ENCODE data around the gene CS. TPM values are rescaled to one million over a fixed set of nuclear protein-coding genes. Genes with fewer than 3 reads are reported as not detected.
A peak's percentile ranks its signal among the peaks of the same experiment; 100 is the strongest.

CS gene
- total and polyA plus RNA-seq, 3 experiments from 2014 or later, result 78.8 to 286 (median 279) TPM

DNA sequence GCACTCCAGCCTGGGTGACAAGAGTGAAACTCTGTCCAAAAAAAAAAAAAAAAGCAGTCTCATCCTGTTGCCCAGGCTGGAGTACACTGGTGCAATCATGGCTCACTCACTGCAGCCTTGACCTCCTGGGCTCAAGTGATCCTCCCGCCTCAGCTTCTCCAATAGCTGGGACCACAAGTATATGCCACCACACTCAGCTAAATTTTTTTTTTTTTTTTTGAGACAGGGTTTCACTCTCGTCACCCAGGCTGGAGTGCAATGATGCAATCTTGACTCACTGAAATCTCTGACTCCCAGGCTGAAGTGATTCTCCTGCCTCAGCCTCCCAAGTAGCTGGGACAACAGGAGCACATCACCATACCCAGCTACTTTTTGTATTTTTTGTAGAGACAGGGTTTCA is 20.9 kb upstream of the CS start:
- H3K36me3 ChIP-seq (ENCODE audit: insufficient read depth, low read length), result peaks cover 43% of the 10 kb centered on the region
- CTCF ChIA-PET, result interaction anchor here (0.7 kb wide), 1 partner anchor 21 kb away, joined by 3 read pairs; no protein-coding TSS in a partner anchor
- Mint-ChIP-seq H3K27ac (no peak overlapping the region), H3K4me3 (no peak overlapping the region), H3K36me3 (peaks cover 3 to 59% (median 18%) of the 10 kb centered on the region in 3 donors), H3K9me3 (no peaks in the 10 kb centered on the region), H3K4me1 (peaks cover 0 to 6% (median 3%) of the 10 kb centered on the region in 3 donors), H3K27me3 (no peaks in the 10 kb centered on the region)
- POLR2A ChIA-PET, result no interaction called here
- no peaks in the 10 kb centered on the region for H3K27me3 ChIP-seq (ENCODE audit: insufficient read depth, low read length, poor library complexity, severe bottlenecking)
- peaks cover 5% of the 10 kb centered on the region for H3K4me1 ChIP-seq (ENCODE audit: insufficient read depth, low read length)
- DNase-seq, result no peak
- no peak overlapping the region for H3K27ac ChIP-seq (ENCODE audit: low read depth, low read length)
- no peak overlapping the region for H3K4me3 ChIP-seq (ENCODE audit: low read length)
- no peaks in the 10 kb centered on the region for H3K9me3 ChIP-seq (ENCODE audit: low read length)

DNA sequence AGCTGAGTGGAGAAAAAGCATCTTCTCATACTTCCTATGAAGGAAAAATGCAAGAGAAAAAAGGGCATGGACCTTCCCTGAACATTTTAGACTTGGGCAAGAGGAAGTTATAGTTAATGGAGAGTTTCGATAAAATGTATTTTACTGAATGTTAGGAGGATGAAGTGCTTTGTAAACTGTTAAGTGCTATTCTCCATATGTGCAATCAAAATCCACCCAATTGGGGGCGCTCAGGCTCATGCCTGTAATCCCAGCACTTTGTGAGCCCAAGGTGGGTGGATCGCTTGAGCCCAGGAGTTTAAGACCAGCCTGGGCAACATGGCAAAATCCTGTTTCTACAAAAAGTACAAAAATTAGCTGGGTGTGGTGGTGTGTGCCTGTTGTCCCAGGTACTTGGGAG is 17.5 kb upstream of the CS start:
- H3K9me3 Mint-ChIP-seq, result no peaks in the 10 kb centered on the region
- H3K36me3 Mint-ChIP-seq, result peaks cover 0 to 42% (median 4%) of the 10 kb centered on the region in 3 donors
- Histone ChIP-seq H3K9me3 (ENCODE audit: low read length) (no peaks in the 10 kb centered on the region), H3K36me3 (ENCODE audit: insufficient read depth, low read length) (peaks cover 16% of the 10 kb centered on the region), H3K4me1 (ENCODE audit: insufficient read depth, low read length) (peaks cover 15% of the 10 kb centered on the region), H3K27ac (ENCODE audit: low read depth, low read length) (no peak overlapping the region), H3K4me3 (ENCODE audit: low read length) (no peak overlapping the region), H3K27me3 (ENCODE audit: insufficient read depth, low read length, poor library complexity, severe bottlenecking) (no peaks in the 10 kb centered on the region)
- peaks cover 14 to 21% (median 15%) of the 10 kb centered on the region in 3 donors for H3K4me1 Mint-ChIP-seq
- CTCF ChIA-PET, result no interaction called here
- H3K27me3 Mint-ChIP-seq, result no peaks in the 10 kb centered on the region
- POLR2A ChIA-PET, result no interaction called here
- peak overlapping the region in 3 of 8 donors; percentile 44 to 55 (median 54) for H3K27ac Mint-ChIP-seq
- H3K4me3 Mint-ChIP-seq, result no peak overlapping the region
- no peak for DNase-seq

DNA sequence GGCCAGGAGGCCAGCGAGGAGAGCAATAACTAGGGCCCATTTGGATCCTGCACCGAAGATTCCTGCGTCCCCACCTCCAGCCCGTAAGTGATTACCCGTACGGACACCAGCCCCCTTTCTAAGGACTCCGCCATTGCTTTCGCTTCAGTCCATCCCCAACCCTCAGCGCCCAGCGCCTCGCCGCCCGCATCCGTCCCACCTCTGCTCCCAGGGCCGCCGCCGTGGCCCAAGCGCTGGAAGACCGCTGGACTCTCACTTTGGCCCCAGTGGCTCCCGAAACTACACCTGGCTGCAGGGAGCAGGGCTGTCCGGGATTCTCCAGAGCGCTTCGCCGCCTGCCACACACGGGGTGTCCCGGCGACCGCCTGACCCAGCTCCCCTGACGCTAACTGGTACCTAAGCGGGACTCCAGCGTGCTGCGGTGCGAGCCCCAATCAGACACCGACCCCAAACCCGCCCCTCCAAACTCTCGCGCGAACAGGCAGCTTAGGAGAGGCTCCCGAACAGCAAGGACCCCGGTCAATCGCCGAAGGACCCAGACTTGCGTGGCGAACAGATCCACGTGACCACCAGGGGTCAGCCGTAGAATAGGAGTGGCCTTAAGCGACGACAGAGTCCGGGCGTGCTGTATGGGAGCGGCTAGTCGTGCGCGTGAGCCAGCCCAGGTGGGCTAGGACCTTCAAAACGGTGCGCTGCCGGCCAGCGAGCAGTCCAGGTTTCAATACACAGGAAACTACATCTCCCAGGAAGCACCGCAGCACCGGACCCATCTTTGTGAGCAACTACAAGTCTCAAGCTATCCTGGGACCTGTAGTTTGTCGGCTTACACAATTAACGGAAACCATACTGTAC is 15.7 kb upstream of the CS start, which contains the start of gene CNPY2:
CNPY2 (minus strand) TSS at position 367 of the 852 bp plus-strand sequence. CDS start 771 bp downstream, outside the sequence.
- Mint-ChIP-seq H3K4me3 (peak within 1 kb of the TSS; percentile 97 to 100 (median 99)), H3K27ac (peak within 1 kb of the TSS; percentile 97 to 100 (median 99)), H3K27me3 (no peaks in the 10 kb centered on the region), H3K4me1 (peaks cover 14 to 21% (median 15%) of the 10 kb centered on the region in 3 donors), H3K9me3 (no peaks in the 10 kb centered on the region), H3K36me3 (peaks cover 0 to 40% (median 4%) of the 10 kb centered on the region in 3 donors)
- H3K27ac ChIP-seq (ENCODE audit: low read depth, low read length), result peak within 1 kb of the TSS; percentile 97
- H3K4me1 ChIP-seq (ENCODE audit: insufficient read depth, low read length), result peaks cover 15% of the 10 kb centered on the region
- ChIA-PET POLR2A (interaction anchor here (0.6 to 2.1 kb wide), 18 partner anchors 17 to 409 kb away, joined by 3 to 20 read pairs (median 4); partner anchors contain the start of genes ANKRD52, ESYT1, IL23A and NACA), CTCF (interaction anchor here (1.0 to 1.8 kb wide), 11 partner anchors 9 to 272 kb away, joined by 3 to 10 read pairs (median 4); partner anchors contain the start of genes IL23A, PAN2, SMARCC2 and STAT2)
- DNase-seq, result peak; percentile 91 to 96 (median 93)
- peak within 1 kb of the TSS; percentile 100 for H3K4me3 ChIP-seq (ENCODE audit: low read length)
- H3K27me3 ChIP-seq (ENCODE audit: insufficient read depth, low read length, poor library complexity, severe bottlenecking), result no peaks in the 10 kb centered on the region
- H3K36me3 ChIP-seq (ENCODE audit: insufficient read depth, low read length), result peaks cover 12% of the 10 kb centered on the region
- H3K9me3 ChIP-seq (ENCODE audit: low read length), result no peaks in the 10 kb centered on the region

DNA sequence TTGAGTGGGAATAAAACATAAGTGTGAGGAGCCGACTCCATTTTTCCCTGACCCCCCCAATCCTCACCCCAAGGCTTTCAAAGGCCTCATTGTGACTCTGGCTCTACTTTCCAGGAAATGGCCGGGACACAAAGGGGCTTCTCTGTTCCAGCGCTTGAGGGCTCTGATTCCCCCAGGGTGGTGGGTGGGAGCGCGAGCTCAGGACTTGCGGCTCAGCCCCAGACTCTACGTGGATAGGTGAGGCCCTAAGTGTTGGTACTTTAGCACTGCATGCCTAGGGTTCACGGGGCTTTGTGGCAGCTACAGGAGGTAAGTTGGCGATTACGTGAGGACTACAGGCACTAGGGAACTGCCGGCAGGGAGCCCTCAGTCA is 15.1 kb upstream of the CS start:
- Histone ChIP-seq H3K27me3 (ENCODE audit: insufficient read depth, low read length, poor library complexity, severe bottlenecking) (no peaks in the 10 kb centered on the region), H3K4me3 (ENCODE audit: low read length) (peak overlapping the region; percentile 100), H3K27ac (ENCODE audit: low read depth, low read length) (peak overlapping the region; percentile 97), H3K4me1 (ENCODE audit: insufficient read depth, low read length) (peaks cover 15% of the 10 kb centered on the region), H3K36me3 (ENCODE audit: insufficient read depth, low read length) (peaks cover 14% of the 10 kb centered on the region), H3K9me3 (ENCODE audit: low read length) (no peaks in the 10 kb centered on the region)
- no peak for DNase-seq
- ChIA-PET CTCF (interaction anchor here (1.1 to 1.8 kb wide), 11 partner anchors 8 to 271 kb away, joined by 3 to 10 read pairs (median 4); partner anchors contain the start of genes IL23A, PAN2, SMARCC2 and TIMELESS), POLR2A (interaction anchor here (0.6 to 2.1 kb wide), 11 partner anchors 16 to 211 kb away, joined by 3 to 20 read pairs (median 4); partner anchors contain the start of genes ANKRD52, IL23A, PA2G4 and PAN2)
- Mint-ChIP-seq H3K9me3 (no peaks in the 10 kb centered on the region), H3K4me1 (peaks cover 14 to 21% (median 15%) of the 10 kb centered on the region in 3 donors), H3K27me3 (no peaks in the 10 kb centered on the region), H3K4me3 (peak overlapping the region; percentile 97 to 100 (median 99)), H3K27ac (peak overlapping the region; percentile 97 to 100 (median 99)), H3K36me3 (peaks cover 0 to 46% (median 7%) of the 10 kb centered on the region in 3 donors)

DNA sequence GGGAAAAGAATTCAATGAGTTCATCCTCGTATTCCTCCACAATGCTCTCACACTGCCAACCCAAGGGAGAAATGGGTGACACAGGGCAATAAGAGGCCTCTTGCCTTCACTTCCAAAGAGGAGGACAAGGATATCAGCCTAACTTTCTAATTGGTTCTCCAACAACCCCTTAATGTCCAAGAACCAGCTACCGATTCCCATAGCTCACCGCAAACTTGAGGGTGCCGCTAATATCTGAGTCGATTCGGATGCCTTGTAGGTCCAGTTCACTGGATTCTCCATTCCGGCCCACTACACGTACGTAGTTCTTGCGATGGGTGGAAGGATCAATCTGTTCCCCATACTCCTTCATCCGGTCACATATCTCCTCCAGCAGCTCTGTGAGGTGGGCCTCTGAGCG is 10.9 kb upstream of the CS start:
- peaks cover 0 to 53% (median 6%) of the 10 kb centered on the region in 3 donors for H3K36me3 Mint-ChIP-seq
- Histone ChIP-seq H3K27me3 (ENCODE audit: insufficient read depth, low read length, poor library complexity, severe bottlenecking) (no peaks in the 10 kb centered on the region), H3K4me3 (ENCODE audit: low read length) (no peak overlapping the region), H3K27ac (ENCODE audit: low read depth, low read length) (no peak overlapping the region), H3K4me1 (ENCODE audit: insufficient read depth, low read length) (peaks cover 10% of the 10 kb centered on the region), H3K9me3 (ENCODE audit: low read length) (no peaks in the 10 kb centered on the region), H3K36me3 (ENCODE audit: insufficient read depth, low read length) (peaks cover 7% of the 10 kb centered on the region)
- H3K4me3 Mint-ChIP-seq, result no peak overlapping the region
- H3K9me3 Mint-ChIP-seq, result no peaks in the 10 kb centered on the region
- CTCF ChIA-PET, result interaction anchor here (0.9 to 1.9 kb wide), 6 partner anchors 13 to 193 kb away, joined by 3 to 6 read pairs (median 3); partner anchors contain the start of gene ZC3H10
- peak overlapping the region in 1 of 8 donors; percentile 26 for H3K27ac Mint-ChIP-seq
- peaks cover 12 to 15% (median 14%) of the 10 kb centered on the region in 3 donors for H3K4me1 Mint-ChIP-seq
- POLR2A ChIA-PET, result interaction anchor here (0.8 to 1.4 kb wide), 3 partner anchors 12 to 159 kb away, joined by 3 to 4 read pairs (median 4); no protein-coding TSS in a partner anchor
- no peaks in the 10 kb centered on the region for H3K27me3 Mint-ChIP-seq
- no peak for DNase-seq

DNA sequence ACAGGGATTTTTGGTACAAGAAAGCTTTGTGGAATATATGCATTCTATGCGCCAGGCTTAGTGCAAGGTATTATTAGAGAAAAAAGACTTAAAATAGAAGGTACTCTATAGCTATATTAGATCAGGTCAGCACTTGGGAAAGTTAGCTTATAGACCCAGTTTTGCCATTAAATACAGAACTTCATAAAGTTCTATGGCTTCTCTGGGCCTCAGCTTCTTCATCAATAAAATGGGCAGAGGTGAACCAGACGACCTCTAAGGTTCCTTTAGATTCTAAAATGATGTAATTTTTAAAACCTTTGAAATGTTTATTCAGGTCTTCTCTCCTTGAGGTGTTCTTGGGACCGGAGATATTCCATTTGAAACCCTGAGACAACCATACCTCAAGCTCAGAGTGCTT is 8.6 kb upstream of the CS start:
- no peaks in the 10 kb centered on the region for H3K4me1 ChIP-seq (ENCODE audit: insufficient read depth, low read length)
- H3K27me3 Mint-ChIP-seq, result no peaks in the 10 kb centered on the region
- no peak overlapping the region for H3K27ac ChIP-seq (ENCODE audit: low read depth, low read length)
- H3K27me3 ChIP-seq (ENCODE audit: insufficient read depth, low read length, poor library complexity, severe bottlenecking), result no peaks in the 10 kb centered on the region
- H3K4me1 Mint-ChIP-seq, result peaks cover 0 to 4% (median 0%) of the 10 kb centered on the region in 3 donors
- peaks cover 0 to 49% (median 6%) of the 10 kb centered on the region in 3 donors for H3K36me3 Mint-ChIP-seq
- no peak overlapping the region for H3K4me3 Mint-ChIP-seq
- POLR2A ChIA-PET, result interaction anchor here (0.6 to 1.2 kb wide), 2 partner anchors 11 to 33 kb away, joined by 3 to 7 read pairs; no protein-coding TSS in a partner anchor
- no peaks in the 10 kb centered on the region for H3K9me3 Mint-ChIP-seq
- no peak for DNase-seq
- CTCF ChIA-PET, result no interaction called here
- H3K9me3 ChIP-seq (ENCODE audit: low read length), result no peaks in the 10 kb centered on the region
- H3K27ac Mint-ChIP-seq, result peak overlapping the region in 1 of 8 donors; percentile 36
- peaks cover 7% of the 10 kb centered on the region for H3K36me3 ChIP-seq (ENCODE audit: insufficient read depth, low read length)
- H3K4me3 ChIP-seq (ENCODE audit: low read length), result no peak overlapping the region

DNA sequence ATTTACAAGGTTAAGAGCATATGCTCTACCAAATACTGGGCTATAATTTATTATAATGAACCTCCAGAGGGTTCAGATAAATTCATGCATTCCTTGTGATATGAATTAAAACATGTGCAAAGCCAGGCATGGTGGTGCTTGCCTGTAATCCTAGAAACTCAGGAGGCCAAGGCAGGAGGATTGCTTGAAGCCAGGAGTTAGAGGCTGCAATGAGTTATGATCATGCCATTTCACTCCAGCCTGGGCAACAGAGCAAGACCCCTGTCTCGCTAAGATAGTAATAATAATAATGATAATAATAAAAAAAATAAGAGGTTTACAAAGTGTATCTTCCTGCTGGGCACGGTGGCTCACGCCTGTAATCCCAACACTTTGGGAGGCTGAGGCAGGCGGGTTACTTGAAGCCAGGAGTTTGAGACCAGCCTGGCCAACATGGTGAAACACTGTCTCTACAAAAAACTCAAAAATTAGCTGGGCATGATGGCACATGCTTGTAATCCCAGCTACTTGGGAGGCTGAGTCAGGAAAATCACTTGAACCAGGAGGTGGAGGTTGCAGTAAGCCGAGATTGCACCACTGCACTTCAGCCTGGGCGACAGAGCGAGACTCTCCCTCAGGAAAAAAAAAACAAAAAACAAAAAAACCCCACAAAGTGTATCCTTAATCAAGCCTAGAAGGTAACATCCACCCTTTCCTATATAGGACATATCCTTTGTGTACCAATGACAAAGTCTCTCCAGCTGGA is 7.3 kb upstream of the CS start:
- H3K36me3 ChIP-seq (ENCODE audit: insufficient read depth, low read length), result peaks cover 7% of the 10 kb centered on the region
- POLR2A ChIA-PET, result interaction anchor here (0.6 to 1.0 kb wide), 2 partner anchors 22 to 32 kb away, joined by 3 read pairs; partner anchors contain the start of gene IL23A
- no peaks in the 10 kb centered on the region for H3K9me3 ChIP-seq (ENCODE audit: low read length)
- Mint-ChIP-seq H3K27ac (peak overlapping the region in 1 of 8 donors; percentile 41), H3K9me3 (no peaks in the 10 kb centered on the region), H3K36me3 (peaks cover 0 to 47% (median 6%) of the 10 kb centered on the region in 3 donors), H3K4me1 (peaks cover 0 to 6% (median 2%) of the 10 kb centered on the region in 3 donors), H3K4me3 (no peak overlapping the region), H3K27me3 (no peaks in the 10 kb centered on the region)
- H3K4me3 ChIP-seq (ENCODE audit: low read length), result no peak overlapping the region
- no peaks in the 10 kb centered on the region for H3K27me3 ChIP-seq (ENCODE audit: insufficient read depth, low read length, poor library complexity, severe bottlenecking)
- no peak for DNase-seq
- H3K27ac ChIP-seq (ENCODE audit: low read depth, low read length), result no peak overlapping the region
- CTCF ChIA-PET, result interaction anchor here (1.1 to 2.8 kb wide), 2 partner anchors 8 to 118 kb away, joined by 3 to 8 read pairs; partner anchors contain the start of genes CNPY2 and SMARCC2
- peaks cover 3% of the 10 kb centered on the region for H3K4me1 ChIP-seq (ENCODE audit: insufficient read depth, low read length)
